Activated T-helper 1 cell treated with anti-CD3 and anti-CD28 coated beads, Interleukin-12 subunit alpha, Interleukin-12 subunit beta, Interleukin-2, Interleukin-4 antibody, amounts not matched to agents 30 ng/mL and 10 ng/mL and 1 ng/mL, durations not matched to agents 14 hours and 24 hours and 36 hours (primary cell): ENCODE results near the gene SGTA. TPM values are rescaled to one million over a fixed set of nuclear protein-coding genes. Genes with fewer than 3 reads are reported as not detected.

Source experiments
- DNase-seq: peaks from one replicate; pipeline ENCODE4 v3.0.0; 2021; ENCODE audit warnings: low spot score
- H3K27ac Mint-ChIP-seq: one replicate; pipeline ENCODE4 v1.8.0; 2021; ENCODE audit warnings: mild to moderate bottlenecking, mixed read lengths
- H3K27me3 Mint-ChIP-seq: one replicate; pipeline ENCODE4 v1.8.0; 2022; ENCODE audit warnings: mild to moderate bottlenecking, moderate library complexity, mixed read lengths; ENCODE audit not compliant: insufficient read depth
- H3K36me3 Mint-ChIP-seq: one replicate; pipeline ENCODE4 v1.8.0; 2021; ENCODE audit warnings: low read depth, mixed read lengths
- H3K4me1 Mint-ChIP-seq: one replicate; pipeline ENCODE4 v1.8.0; 2021; ENCODE audit warnings: low read depth, mixed read lengths
- H3K4me3 Mint-ChIP-seq: one replicate; pipeline ENCODE4 v1.8.0; 2021; ENCODE audit warnings: mild to moderate bottlenecking, moderate library complexity, mixed read lengths
- H3K9me3 Mint-ChIP-seq: one replicate; pipeline ENCODE4 v1.8.0; 2021; ENCODE audit warnings: mixed read lengths
- intact Hi-C: fragments of 100-400 bp; cut with micrococcal nuclease; formaldehyde crosslinking; loops from one replicate; pipeline ENCODE4 v1.15.1; 2024
- total RNA-seq: library from RNA; stranded (reverse); gene quantifications from 2 replicates; pipeline ENCODE4 v1.2.3, GENCODE V29; 2022

Gene SGTA
- total RNA-seq, 1 donor from 2014 or later = 73.4 TPM

DNA sequence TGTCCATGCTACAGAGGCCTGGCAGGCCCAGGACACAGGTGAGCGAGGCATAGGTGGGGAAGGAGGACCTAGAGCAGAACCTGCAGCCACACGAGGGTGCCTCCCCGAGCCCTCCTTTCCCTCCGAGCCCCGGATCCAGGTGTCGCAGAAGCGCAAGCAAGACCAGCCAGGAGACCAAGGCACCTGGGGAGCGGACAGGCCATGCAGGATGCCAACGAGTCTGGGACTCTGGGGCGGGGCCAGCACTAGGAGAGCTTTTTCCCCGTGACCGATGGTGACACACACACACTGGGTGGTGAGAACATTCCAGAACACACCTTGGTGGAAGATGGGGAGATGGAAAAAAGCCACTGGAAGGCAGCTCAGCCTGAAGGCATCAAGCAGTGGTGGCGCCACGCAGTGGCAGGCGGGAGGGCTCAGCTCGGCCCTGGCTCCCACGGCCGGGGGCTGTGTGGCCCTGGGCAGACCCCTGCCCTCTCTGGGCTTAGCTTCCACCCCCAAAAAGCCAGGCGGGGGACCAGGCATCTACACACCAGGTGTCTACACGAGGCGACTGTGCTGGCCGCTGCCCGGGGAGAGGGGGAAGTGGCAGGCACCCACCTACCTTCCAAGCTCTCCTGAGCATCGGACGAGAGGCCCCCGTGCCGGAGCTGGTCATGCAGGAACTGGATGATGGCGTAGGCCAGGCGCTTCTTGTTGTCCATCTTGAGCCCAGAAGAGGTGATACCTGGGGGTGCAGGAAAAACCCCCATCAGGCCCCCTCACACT is 14.5 kb downstream of the SGTA start:
- peaks cover 7% of the 10 kb centered on the region for H3K36me3 Mint-ChIP-seq
- peaks cover 7% of the 10 kb centered on the region for H3K4me1 Mint-ChIP-seq
- H3K4me3 Mint-ChIP-seq = no peak overlapping the region
- no peaks in the 10 kb centered on the region for H3K27me3 Mint-ChIP-seq
- H3K9me3 Mint-ChIP-seq = no peaks in the 10 kb centered on the region
- no peak overlapping the region for H3K27ac Mint-ChIP-seq
- DNase-seq = no peak
- intact Hi-C loops = no loop called here

DNA sequence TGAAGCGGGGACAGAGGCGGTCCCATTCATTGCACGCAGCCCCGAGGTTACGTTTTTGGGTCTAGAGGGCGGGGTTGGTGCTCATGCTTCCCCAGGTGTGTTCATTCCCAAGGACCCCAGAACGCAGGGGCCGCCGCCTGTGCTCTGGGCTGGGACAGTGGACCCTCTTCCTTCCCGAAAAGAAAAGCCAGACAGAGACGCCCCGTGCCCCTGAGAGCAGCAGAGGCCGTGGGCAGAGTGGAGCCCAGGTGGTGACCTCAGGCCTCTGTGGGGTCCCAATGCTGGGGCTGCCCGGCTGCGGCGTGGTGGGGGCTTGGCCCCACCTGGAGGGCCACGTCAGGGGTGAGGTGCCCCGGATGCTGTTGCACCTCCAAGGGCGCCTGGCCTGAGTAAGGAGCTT is 15.4 kb downstream of the SGTA start:
- Mint-ChIP-seq H3K9me3 (no peaks in the 10 kb centered on the region), H3K27ac (no peak overlapping the region), H3K4me1 (peaks cover 7% of the 10 kb centered on the region), H3K27me3 (no peaks in the 10 kb centered on the region), H3K36me3 (peaks cover 9% of the 10 kb centered on the region), H3K4me3 (no peak overlapping the region)
- no peak for DNase-seq
- intact Hi-C loops = no loop called here

DNA sequence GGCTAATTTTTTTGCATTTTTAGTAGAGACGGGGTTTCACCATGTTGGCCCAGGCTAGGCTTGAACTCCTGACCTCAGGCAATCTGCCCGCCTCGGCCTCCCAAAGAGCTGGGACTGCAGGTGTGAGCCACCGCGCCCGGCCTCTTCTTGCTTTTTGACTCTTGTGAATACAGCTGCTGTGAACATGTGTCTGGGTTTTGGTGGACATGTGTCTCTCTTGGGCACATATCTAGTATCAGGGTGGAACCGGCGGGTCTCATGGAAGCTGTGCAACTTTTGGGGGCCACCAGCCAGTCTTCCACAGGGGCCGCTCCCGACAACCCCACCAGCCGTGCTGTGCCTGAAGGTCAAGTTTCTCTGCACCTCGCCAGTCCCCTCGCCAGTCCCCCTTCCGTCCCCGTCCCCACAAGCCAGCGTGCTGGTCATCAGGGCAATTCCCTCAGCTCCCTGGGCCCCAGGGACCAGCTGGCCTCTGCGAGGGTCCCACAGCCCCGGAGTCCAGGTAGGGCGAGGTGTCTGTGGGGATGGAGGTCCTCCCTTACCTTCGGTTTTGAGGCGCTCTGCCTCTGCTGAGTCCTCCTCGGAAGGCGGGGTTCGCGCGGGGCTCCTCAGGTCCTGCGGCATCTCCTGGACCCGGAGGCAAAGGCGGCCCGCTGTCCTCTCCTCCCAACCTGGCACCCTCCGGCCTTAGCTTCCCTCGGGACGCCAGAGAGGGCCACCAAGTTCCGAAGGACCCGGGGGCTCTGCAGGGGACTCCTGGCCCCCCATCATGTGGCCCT is 16.3 kb downstream of the SGTA start:
- Mint-ChIP-seq H3K9me3 (no peaks in the 10 kb centered on the region), H3K36me3 (peaks cover 9% of the 10 kb centered on the region), H3K4me3 (no peak overlapping the region), H3K27me3 (no peaks in the 10 kb centered on the region), H3K27ac (no peak overlapping the region), H3K4me1 (no peaks in the 10 kb centered on the region)
- no peak for DNase-seq
- intact Hi-C loops = no loop called here

DNA sequence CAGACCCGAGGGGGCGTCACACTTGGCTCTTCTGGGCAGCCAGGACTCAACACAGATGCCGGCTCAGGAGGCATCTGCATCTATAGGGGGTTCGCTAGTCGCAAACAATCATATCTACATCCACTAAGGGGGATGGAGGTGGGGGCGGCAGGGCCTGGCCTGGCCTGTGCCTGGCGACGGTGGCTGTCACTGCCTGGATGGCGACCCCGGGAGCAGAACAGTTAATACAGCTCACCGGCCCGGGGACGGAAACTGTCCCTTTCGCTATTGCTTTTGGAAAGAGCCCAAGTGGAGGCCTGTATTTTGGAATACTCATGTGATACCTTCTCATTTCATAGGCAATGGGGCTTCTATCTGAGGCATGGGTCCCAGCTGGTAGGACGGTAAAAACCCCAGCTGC is 17.7 kb downstream of the SGTA start:
- intact Hi-C loops = no loop called here
- Mint-ChIP-seq H3K4me1 (no peaks in the 10 kb centered on the region), H3K9me3 (no peaks in the 10 kb centered on the region), H3K36me3 (peaks cover 11% of the 10 kb centered on the region), H3K27ac (no peak overlapping the region), H3K27me3 (no peaks in the 10 kb centered on the region), H3K4me3 (no peak overlapping the region)
- no peak for DNase-seq

DNA sequence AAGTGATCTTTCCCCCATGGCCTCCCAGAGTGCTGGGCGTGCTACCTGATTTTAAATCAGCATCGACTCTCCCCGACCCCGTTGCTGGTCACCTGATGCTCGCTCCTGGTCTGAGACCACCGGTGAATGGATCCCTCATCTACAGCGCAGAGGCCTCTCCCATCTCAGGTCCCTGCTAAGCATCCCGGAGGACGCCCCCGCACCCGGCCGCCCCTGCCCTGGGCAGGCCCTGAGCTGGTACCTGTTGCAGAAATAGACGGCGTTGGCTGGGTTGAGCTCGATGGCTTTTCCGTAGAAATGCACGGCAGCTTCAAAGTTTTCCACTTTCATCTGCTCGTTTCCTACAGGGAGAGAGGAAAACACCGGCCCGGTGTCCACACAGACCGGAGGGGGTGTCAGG is 18.1 kb downstream of the SGTA start:
- Mint-ChIP-seq H3K27me3 (no peaks in the 10 kb centered on the region), H3K9me3 (no peaks in the 10 kb centered on the region), H3K4me1 (no peaks in the 10 kb centered on the region), H3K4me3 (no peak overlapping the region), H3K27ac (no peak overlapping the region), H3K36me3 (peaks cover 11% of the 10 kb centered on the region)
- intact Hi-C loops = no loop called here
- no peak for DNase-seq

DNA sequence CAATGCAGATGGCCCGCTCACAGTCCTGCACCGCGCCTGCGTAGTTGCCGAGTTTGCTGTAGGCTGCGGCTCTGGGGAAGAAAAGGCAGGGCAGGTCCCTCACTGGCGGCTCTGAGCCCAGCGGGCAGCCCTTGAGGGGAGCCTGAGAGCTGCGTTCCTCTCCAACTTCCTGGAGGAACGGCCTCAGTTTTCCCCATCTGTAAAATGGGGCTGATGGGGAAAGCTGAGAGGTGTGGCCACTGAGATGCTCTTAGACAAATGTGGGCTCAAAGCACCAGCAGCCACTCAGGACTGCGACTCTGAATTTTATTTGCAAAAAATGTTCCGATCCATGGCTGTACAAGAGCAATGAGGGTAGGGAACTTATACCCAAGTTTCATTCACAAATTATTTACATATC is 19.4 kb downstream of the SGTA start:
- Mint-ChIP-seq H3K9me3 (no peaks in the 10 kb centered on the region), H3K36me3 (peaks cover 19% of the 10 kb centered on the region), H3K4me1 (no peaks in the 10 kb centered on the region), H3K27me3 (no peaks in the 10 kb centered on the region), H3K4me3 (no peak overlapping the region), H3K27ac (no peak overlapping the region)
- intact Hi-C loops = no loop called here
- DNase-seq = no peak

DNA sequence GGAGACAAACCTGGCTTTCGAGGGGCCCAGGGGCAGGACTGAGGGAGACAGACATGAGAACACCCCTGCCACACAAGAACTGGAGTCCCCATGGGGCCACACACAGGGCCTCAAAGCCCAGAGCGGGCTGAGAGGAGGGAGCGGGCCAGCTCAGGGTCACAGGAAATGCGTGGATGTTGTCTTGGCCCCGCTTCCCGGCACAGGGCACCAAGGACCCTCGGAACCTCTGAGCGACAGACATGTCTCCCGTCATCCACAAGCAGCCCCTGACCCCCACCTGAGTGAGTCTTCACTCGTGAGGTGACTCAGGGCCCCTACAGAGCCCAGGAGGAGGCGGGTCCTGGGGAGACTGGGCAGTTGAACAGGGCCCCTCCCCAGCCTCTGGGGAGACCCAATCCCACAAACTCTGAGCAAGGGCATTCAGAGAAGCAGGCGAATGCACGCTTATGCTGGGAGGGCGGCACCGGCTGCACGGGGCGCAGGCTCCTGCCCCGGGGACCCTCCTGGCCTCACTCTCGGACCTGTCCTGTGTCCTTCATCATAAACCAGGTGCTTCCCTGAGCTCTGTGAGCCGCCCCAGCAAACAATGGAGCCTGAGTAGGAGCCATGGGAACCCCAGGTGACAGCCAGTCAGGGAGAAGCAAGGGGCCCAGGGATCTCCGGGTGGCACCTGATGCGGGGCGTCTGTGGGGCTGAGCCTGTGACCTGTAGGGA is 20.1 kb downstream of the SGTA start:
- peaks cover 22% of the 10 kb centered on the region for H3K36me3 Mint-ChIP-seq
- H3K27ac Mint-ChIP-seq = no peak overlapping the region
- H3K9me3 Mint-ChIP-seq = no peaks in the 10 kb centered on the region
- no peak for DNase-seq
- intact Hi-C loops = no loop called here
- H3K4me3 Mint-ChIP-seq = no peak overlapping the region
- H3K27me3 Mint-ChIP-seq = no peaks in the 10 kb centered on the region
- no peaks in the 10 kb centered on the region for H3K4me1 Mint-ChIP-seq

DNA sequence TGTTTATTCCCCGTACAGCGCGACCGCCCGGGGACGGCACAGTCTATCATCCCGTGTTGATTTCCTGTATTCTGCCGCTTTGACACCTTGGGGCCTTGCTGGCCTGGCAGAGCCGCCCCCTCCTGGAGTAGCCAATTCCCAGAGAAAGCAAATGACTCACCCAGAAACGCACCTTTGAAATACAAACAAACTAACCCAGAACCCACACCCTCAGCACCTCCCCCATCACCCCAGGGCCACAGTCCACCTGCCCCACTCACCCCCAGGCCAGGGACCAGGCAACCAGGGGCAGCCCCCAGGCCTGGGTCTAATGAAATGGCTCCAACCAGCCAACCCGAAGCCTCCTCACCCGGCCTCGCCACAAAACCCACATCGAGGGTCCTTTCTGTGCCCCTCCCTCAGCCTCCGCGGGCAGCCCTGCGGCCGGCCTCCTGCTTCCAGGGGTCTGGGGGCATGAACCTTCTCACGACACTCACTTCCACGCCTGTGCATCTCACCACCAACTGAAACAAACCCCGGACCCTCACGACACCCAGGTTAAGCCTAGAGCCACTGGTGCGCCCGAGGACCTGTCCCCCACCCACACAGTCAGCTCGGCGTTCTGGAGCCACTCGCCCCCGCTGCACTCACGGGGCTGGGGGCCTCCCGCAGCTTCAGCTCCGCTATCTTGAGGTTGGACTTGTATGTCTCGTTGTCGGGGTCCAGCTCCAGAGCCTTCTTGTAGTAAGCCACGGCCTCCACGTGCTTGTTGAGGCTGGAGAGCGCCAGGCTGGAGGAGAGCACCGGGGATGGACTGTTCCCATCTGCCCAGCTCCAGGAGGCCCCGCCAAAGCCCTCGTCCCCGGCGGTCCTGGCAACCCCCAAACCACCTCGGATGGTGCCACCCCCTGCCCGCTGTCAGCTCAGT is 20.9 kb downstream of the SGTA start:
- intact Hi-C loops = no loop called here

DNA sequence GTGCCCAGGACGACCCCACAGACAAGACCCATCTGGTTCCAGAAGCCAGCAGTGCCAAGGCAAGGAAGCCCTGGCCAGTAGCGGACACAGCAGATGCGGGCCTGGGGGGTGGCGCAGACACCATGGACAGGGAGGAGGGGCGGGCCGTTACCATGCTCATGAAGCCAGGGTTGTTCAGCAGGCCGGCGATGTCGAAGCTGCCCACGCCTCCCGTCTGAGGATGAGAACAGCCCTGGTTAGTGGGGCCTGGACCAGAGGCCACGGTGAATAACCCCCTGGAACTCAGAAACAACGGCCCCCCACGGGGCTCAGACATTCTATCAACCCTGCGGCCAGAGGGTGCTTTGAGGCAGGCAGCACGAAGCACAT is 21.8 kb downstream of the SGTA start:
- Mint-ChIP-seq H3K27me3 (no peaks in the 10 kb centered on the region), H3K36me3 (peaks cover 25% of the 10 kb centered on the region), H3K27ac (no peak overlapping the region)

More for the DNA sequence above, 20.9 kb downstream of the SGTA start:
- Mint-ChIP-seq H3K4me1 (no peaks in the 10 kb centered on the region), H3K36me3 (peaks cover 24% of the 10 kb centered on the region), H3K27ac (no peak overlapping the region), H3K4me3 (no peak overlapping the region), H3K27me3 (no peaks in the 10 kb centered on the region), H3K9me3 (no peaks in the 10 kb centered on the region)
- DNase-seq = no peak

DNA sequence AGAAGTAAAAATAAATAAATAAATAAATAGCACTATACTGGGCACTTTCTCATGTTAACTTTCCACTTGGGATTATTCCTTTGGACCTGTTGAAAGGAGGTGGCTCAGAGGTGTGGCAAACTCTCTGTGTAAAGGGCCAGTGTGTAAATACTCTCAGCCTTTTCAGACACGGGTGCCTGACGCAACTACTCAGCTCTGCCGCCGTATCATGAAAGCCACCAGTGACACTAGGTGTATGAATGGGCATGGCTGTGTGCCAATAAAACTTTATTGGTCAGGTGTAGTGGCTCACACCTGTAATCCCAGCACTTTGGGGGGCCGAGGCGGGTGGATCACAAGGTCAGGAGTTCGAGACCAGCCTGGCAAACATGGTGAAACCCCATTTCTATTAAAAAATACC is 23.1 kb downstream of the SGTA start:
- peaks cover 26% of the 10 kb centered on the region for H3K36me3 Mint-ChIP-seq
- H3K27me3 Mint-ChIP-seq = no peaks in the 10 kb centered on the region
- intact Hi-C loops = no loop called here
- no peak for DNase-seq
- H3K4me3 Mint-ChIP-seq = no peak overlapping the region
- no peak overlapping the region for H3K27ac Mint-ChIP-seq
- H3K4me1 Mint-ChIP-seq = no peaks in the 10 kb centered on the region
- H3K9me3 Mint-ChIP-seq = no peaks in the 10 kb centered on the region

More for the DNA sequence above, 21.8 kb downstream of the SGTA start:
- Mint-ChIP-seq H3K9me3 (no peaks in the 10 kb centered on the region), H3K4me3 (no peak overlapping the region), H3K4me1 (no peaks in the 10 kb centered on the region)
- DNase-seq = no peak
- intact Hi-C loops = no loop called here

DNA sequence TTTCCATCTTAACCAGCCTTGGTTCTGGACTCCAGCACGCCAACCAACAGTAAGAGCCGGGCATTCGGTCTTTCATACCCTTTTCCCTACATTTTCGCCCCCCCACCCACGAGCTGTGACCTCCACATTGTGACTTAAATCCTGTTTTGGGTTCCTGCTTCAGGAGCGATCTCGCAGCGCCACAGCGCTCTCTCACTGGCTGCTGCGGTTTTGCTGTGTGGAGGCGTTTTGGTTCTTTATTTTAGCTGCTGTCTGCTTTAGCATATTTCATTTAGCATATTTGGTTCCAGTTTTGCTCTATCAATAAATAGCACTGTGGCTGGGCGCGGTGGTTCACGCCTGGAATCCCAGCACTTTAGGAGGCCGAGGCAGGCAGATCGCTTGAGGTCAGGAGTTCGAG is 23.7 kb downstream of the SGTA start:
- no peak for DNase-seq
- Mint-ChIP-seq H3K27ac (no peak overlapping the region), H3K27me3 (no peaks in the 10 kb centered on the region), H3K36me3 (peaks cover 24% of the 10 kb centered on the region), H3K9me3 (no peaks in the 10 kb centered on the region), H3K4me3 (no peak overlapping the region), H3K4me1 (no peaks in the 10 kb centered on the region)
- intact Hi-C loops = no loop called here

DNA sequence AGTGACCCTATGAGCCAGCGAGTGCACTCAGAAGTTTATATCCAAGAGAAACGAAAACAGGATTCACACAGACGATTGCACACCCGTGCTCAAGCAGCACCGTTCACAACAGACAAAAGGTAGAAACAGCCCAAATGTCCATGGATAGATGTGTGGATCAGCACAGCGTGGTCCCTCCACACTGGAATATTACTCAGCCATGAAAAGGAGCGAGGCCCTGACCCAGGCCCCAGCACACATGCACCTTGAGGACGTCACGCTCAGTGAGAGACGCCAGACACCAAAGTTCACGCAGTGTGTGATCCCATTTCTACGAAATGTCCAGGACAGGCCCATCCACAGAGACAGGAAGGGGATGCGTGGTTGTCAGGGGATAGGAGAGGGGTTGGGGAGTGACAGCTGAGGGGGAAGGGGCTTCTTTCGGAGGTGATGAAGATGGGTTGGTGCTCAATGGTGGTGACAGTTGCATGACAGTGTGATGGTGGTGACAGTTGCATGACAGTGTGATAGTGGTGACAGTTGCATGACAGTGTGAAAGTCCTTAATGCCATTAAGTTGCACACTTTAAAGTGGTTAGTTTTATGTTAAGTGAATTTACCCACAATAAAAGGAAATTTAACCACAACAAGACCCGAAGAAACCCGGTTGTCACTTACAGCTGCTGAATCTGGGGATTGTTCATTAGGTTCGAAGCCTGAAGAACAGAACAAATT is 24.3 kb downstream of the SGTA start:
- intact Hi-C loops = no loop called here
- DNase-seq = no peak
- H3K36me3 Mint-ChIP-seq = peaks cover 28% of the 10 kb centered on the region
- no peak overlapping the region for H3K4me3 Mint-ChIP-seq
- H3K9me3 Mint-ChIP-seq = no peaks in the 10 kb centered on the region
- no peaks in the 10 kb centered on the region for H3K4me1 Mint-ChIP-seq
- no peak overlapping the region for H3K27ac Mint-ChIP-seq
- no peaks in the 10 kb centered on the region for H3K27me3 Mint-ChIP-seq
